SK-N-MC (cell line): ENCODE results near the gene FCN2.

Experiments used
- DNase-seq: peaks from one replicate; pipeline ENCODE4 v3.0.0-alpha.2; 2011; ENCODE audit warnings: low read depth, low spot score
- H3K27ac ChIP-seq: fragments of 200-600 bp; sonication (generic); 2 replicates; pipeline ENCODE4 v1.5.1; 2016; ENCODE audit warnings: mixed run types
- H3K36me3 ChIP-seq: fragments of 200-600 bp; sonication (generic); 2 replicates; pipeline ENCODE4 v1.6.1; 2017; ENCODE audit warnings: antibody characterized with exemption, low read length, mixed read lengths; ENCODE audit not compliant: insufficient read depth
- H3K4me3 ChIP-seq: fragments of 200-600 bp; sonication (generic); 2 replicates; pipeline ENCODE4 v1.5.1; 2016
- H3K9ac ChIP-seq: fragments of 200-600 bp; sonication (generic); 2 replicates; pipeline ENCODE4 v1.8.0; 2017; ENCODE audit warnings: mixed run types, mixed read lengths; ENCODE audit not compliant: insufficient read length
- H3K9me3 ChIP-seq: fragments of 200-600 bp; sonication (generic); 2 replicates; pipeline ENCODE4 v1.6.1; 2017; ENCODE audit warnings: low read depth, mild to moderate bottlenecking, antibody characterized with exemption, low read length, moderate library complexity, mixed read lengths
- EZH2 ChIP-seq: fragments of 200-600 bp; sonication (generic); IDR thresholded peaks from one replicate; pipeline ENCODE4 v1.6.1; 2017; ENCODE audit warnings: antibody characterized with exemption
- FOXP2 ChIP-seq: optimal IDR thresholded peaks from 2 replicates; pipeline ENCODE3; 2011; ENCODE audit warnings: mild to moderate bottlenecking, moderate library complexity; ENCODE audit not compliant: insufficient read depth; ENCODE audit errors: extremely low read length, control extremely low read depth
- POLR2AphosphoS5 ChIP-seq: IDR thresholded peaks from 2 replicates; pipeline ENCODE4 v1.6.1; 2012; ENCODE audit warnings: mild to moderate bottlenecking, low read depth, low read length, borderline replicate concordance

FCN2 gene

GRCh38 chr9:134922932-134923240 lies 42.3 kb downstream of the FCN2 start:
- Histone ChIP-seq H3K9me3 (no peaks in the 10 kb centered on the region), H3K9ac (no peak overlapping the region), H3K27ac (no peak overlapping the region), H3K4me3 (no peak overlapping the region), H3K36me3 (no peaks in the 10 kb centered on the region)
- no peak for DNase-seq
- no peak for TF ChIP-seq EZH2
- TF ChIP-seq POLR2AphosphoS5: no peak
- no peak for TF ChIP-seq FOXP2

DNA sequence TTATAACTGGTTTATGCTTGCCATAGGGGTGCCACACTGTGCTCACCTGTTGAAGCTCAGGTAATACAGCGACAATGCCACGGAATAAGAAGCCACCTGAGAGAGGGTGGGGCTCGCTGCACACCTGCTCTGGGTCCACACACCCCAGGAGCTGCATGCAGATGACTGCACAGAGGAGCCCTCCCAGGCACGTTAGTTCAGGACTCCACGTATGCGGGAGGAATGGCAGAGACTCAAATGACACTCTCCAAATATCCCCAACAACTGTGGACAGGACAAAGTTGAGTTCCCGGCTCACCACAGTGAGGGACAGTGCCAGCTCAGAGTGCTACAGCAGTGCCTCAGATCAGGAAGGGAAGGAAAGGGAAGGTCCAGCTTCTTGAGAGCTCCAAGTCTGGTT lies 42.9 kb downstream of the FCN2 start:
- no peak overlapping the region for H3K27ac ChIP-seq
- TF ChIP-seq POLR2AphosphoS5: no peak
- no peak for TF ChIP-seq EZH2
- TF ChIP-seq FOXP2: no peak
- H3K4me3 ChIP-seq: no peak overlapping the region
- no peaks in the 10 kb centered on the region for H3K9me3 ChIP-seq
- no peak for DNase-seq
- H3K9ac ChIP-seq: no peak overlapping the region
- H3K36me3 ChIP-seq: no peaks in the 10 kb centered on the region

- Histone ChIP-seq H3K4me3 (no peak overlapping the region), H3K9me3 (no peaks in the 10 kb centered on the region), H3K9ac (no peak overlapping the region), H3K27ac (no peak overlapping the region), H3K36me3 (no peaks in the 10 kb centered on the region)
- DNase-seq: no peak
- TF ChIP-seq POLR2AphosphoS5 (no peak), EZH2 (no peak), FOXP2 (no peak)
Observed at GRCh38 chr9:134925011-134925511, 44.5 kb downstream of the FCN2 start.

- Histone ChIP-seq H3K4me3 (no peak overlapping the region), H3K27ac (no peak overlapping the region), H3K9me3 (no peaks in the 10 kb centered on the region), H3K9ac (no peak overlapping the region), H3K36me3 (no peaks in the 10 kb centered on the region)
- TF ChIP-seq EZH2 (no peak), FOXP2 (no peak), POLR2AphosphoS5 (no peak)
- DNase-seq: no peak
Observed at GRCh38 chr9:134928436-134929192, 48.0 kb downstream of the FCN2 start.

DNA sequence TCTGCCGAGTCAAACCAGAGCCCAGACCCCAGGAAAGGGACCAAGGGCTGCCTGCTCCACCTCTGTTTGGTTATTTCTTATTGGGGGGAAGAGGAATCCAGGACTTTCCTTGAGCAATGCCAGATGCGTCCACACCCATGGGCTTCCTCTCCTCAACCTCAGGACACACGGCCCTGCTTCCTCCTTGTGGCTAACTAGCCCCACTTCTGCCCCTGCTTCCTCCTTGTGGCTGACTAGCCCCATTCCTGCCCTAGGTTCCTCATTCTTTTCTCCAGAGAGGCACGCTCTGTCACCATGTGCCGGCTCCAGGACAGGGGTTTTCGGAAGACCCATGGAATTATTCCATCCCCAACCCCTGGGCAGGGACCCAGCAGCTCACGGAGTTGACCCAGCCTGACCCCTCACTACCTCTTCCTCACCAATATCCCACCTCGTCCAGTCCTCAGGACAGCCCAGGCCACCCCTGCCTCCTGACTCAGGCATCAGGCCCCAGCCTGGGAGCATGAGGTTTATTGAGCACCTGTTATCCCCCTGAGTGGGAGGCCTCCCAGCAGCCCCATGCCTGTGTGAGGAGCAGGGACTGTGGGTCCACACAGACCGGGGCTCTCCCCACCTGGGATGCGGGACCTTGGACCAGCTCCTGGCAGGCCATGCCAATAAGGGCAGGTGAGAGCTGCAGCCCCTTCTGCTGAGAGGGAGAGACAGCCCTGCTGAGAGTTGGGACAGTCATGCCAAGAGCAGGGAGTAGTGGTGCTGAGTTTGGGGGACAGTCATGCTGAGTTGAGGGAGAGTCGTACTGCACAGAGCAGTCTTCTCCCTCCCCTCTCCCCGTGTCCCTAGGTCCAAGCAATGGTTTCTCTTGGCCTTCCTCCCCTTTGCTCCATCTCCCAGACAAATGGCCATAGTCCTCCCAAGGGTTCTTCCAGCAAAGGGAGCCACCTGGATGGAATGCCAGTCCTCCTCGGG lies 48.9 kb downstream of the FCN2 start:
- H3K27ac ChIP-seq: no peak overlapping the region

DNA sequence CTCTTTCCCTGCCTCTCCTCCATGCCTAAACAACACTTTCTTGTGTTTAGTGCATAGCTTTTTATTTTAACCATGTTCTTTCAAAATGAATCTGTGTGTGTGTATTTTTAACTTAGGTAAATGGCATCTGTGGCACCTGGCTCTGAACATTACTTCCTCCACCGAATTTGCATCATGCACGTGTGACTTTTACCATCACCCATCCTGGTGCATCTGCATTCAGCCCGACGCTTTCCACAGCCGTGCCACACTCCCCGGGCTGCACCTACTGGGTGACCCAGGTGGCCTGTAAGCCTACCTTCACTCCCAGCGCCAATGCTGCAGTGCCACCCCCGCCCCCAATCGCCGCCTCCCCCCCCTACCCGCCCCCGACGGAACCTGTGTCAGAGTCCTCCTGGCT lies 49.8 kb downstream of the FCN2 start:
- no peaks in the 10 kb centered on the region for H3K9me3 ChIP-seq
- H3K27ac ChIP-seq: no peak overlapping the region
- H3K9ac ChIP-seq: no peak overlapping the region
- no peak for DNase-seq
- no peak overlapping the region for H3K4me3 ChIP-seq
- H3K36me3 ChIP-seq: no peaks in the 10 kb centered on the region
- TF ChIP-seq POLR2AphosphoS5: no peak
- TF ChIP-seq EZH2: no peak

More for the DNA sequence above, 48.9 kb downstream of the FCN2 start:
- no peaks in the 10 kb centered on the region for H3K36me3 ChIP-seq
- H3K9ac ChIP-seq: no peak overlapping the region
- no peak for DNase-seq
- H3K4me3 ChIP-seq: no peak overlapping the region
- no peaks in the 10 kb centered on the region for H3K9me3 ChIP-seq
- TF ChIP-seq FOXP2 (no peak), EZH2 (no peak), POLR2AphosphoS5 (no peak)

DNA sequence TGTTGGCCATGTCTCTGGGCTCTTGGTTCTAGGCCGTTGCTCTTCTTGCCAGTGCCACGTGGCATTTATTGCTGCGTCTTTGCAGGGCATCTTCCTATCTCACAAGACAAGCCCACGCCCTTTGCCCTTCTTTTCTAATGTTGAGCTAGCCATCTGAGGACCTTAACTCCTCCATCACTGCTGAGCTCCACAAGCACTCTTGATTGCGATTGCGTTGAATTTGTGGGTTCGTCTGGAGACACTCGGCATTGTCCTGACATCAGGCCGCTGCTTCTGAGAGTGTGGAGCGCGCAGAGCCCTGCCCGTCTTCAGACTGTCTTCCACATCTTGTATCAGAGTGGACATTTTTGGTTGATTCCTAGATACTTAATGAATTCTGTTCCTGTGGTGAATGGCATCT lies 51.6 kb downstream of the FCN2 start:
- H3K4me3 ChIP-seq: no peak overlapping the region
- H3K9me3 ChIP-seq: no peaks in the 10 kb centered on the region
- H3K36me3 ChIP-seq: no peaks in the 10 kb centered on the region
- H3K9ac ChIP-seq: no peak overlapping the region
- TF ChIP-seq EZH2 (no peak), FOXP2 (no peak), POLR2AphosphoS5 (no peak)
- DNase-seq: no peak
- H3K27ac ChIP-seq: no peak overlapping the region

- Histone ChIP-seq H3K9me3 (no peaks in the 10 kb centered on the region), H3K4me3 (no peak overlapping the region), H3K9ac (no peak overlapping the region), H3K36me3 (no peaks in the 10 kb centered on the region), H3K27ac (no peak overlapping the region)
- DNase-seq: no peak
- TF ChIP-seq POLR2AphosphoS5: no peak
- no peak for TF ChIP-seq EZH2
- no peak for TF ChIP-seq FOXP2
Observed at GRCh38 chr9:134932606-134933005, 52.0 kb downstream of the FCN2 start.
